ENCODE data around the gene UBXN1.
A peak's percentile ranks its signal among the peaks of the same experiment; 100 is the strongest.

The UBXN1 gene

DNA sequence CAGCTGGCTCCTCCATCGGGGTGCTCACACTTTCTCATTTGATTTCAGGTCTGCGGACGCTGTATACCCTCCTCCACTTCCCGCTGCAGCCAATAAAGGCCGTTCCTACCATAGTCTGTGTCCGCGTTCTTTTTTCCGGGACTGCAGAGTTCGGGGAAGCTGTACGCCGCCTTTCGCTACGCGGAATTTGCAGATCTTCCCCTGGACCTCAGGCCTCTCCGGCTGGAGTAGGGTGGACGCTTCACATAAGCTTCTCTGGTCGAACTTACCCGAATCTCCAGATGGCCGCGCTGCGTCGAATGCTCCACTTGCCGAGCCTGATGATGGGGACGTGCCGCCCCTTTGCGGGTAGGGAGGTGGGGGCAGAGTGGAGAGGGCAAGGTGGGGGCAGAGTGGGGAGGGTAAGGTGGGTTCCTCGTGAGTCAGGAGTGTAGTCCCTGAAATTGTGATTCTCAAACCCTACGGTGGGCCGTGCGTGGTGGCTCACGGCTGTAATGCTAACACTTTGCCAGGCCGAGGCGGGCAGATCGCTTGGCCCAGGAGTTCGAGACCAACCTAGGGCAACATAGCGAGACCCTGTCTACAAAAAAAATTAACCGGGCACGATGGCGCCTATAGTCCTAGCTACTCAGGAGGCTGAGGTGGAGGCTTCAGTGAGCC lies 13.1 kb downstream of the UBXN1 start:
- peak overlapping the region; percentile 72 for H3K4me3 ChIP-seq (replicated peaks; ENCODE audit: insufficient read depth, low read length)
- peak; percentile 54 to 75 for DNase-seq (ENCODE audit: low read depth in 1 of 2, low spot score in 1 of 2)
- no peaks in the 10 kb centered on the region for H3K27me3 ChIP-seq (ENCODE audit: insufficient read depth, poor library complexity, severe bottlenecking)
- H3K27ac ChIP-seq (replicated peaks), result peak overlapping the region; percentile 78
- TF ChIP-seq, protein P1, sequence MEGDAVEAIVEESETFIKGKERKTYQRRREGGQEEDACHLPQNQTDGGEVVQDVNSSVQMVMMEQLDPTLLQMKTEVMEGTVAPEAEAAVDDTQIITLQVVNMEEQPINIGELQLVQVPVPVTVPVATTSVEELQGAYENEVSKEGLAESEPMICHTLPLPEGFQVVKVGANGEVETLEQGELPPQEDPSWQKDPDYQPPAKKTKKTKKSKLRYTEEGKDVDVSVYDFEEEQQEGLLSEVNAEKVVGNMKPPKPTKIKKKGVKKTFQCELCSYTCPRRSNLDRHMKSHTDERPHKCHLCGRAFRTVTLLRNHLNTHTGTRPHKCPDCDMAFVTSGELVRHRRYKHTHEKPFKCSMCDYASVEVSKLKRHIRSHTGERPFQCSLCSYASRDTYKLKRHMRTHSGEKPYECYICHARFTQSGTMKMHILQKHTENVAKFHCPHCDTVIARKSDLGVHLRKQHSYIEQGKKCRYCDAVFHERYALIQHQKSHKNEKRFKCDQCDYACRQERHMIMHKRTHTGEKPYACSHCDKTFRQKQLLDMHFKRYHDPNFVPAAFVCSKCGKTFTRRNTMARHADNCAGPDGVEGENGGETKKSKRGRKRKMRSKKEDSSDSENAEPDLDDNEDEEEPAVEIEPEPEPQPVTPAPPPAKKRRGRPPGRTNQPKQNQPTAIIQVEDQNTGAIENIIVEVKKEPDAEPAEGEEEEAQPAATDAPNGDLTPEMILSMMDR (IDR thresholded peaks at IDR 0.05; ENCODE audit: insufficient read depth, low read length), result no peak
- peak; percentile 64; the same call in 1 of the 2 replicates for TF ChIP-seq POLR2AphosphoS5 (IDR thresholded peaks at IDR 0.05; ENCODE audit: low read depth)

DNA sequence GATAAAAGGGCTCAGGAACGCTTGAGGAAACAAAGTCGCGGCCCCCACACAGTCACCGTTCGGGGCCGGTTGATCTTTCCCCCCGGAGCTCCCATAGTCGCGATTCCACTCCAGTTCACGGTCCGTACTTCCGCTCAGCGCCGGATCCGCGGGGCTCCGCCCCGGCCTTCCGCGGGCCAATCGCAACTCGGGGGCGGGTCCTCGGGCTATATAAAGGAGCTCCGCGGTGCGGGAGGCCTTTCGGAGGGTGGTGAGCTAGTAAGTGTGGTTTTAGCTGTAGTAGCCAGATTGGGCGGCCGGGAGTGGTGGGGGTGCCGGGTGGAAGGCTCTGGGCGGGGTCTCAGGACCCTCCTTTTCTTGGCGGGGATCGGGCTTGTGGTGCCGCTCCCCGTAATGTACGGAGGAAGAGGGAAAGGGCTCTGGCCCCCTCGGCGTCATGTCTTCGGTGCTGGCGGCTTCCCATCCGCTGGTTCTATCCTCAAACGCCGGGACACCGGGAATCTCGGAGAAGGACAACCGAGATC lies 13.7 kb downstream of the UBXN1 start, which contains the start of the genes C11orf98 and CSKMT:
C11orf98 (minus strand) TSS at position 136 of the 524 bp plus-strand sequence; CDS start at position 95, 41 bp downstream.
CSKMT (plus strand) TSS at position 238 of the 524 bp plus-strand sequence. CDS start 568 bp downstream, outside the sequence.
- Histone ChIP-seq H3K4me3 (replicated peaks; ENCODE audit: insufficient read depth, low read length) (peak within 1 kb of the TSS; percentile 72), H3K27ac (replicated peaks) (peak within 1 kb of the TSS; percentile 78), H3K27me3 (ENCODE audit: insufficient read depth, poor library complexity, severe bottlenecking) (no peaks in the 10 kb centered on the region)
- TF ChIP-seq POLR2AphosphoS5 (IDR thresholded peaks at IDR 0.05; ENCODE audit: low read depth), result peak; percentile 99
- TF ChIP-seq SPI1 (IDR thresholded peaks at IDR 0.05; ENCODE audit: borderline replicate concordance, low read depth), result peak; percentile 58; the same call in 1 of the 2 replicates
- TF ChIP-seq, protein P1 (IDR thresholded peaks at IDR 0.05; ENCODE audit: insufficient read depth, low read length), result no peak
- peak; percentile 64; the same call in 1 of the 2 replicates for TF ChIP-seq GABPA (IDR thresholded peaks at IDR 0.05; ENCODE audit: low read depth)
- TF ChIP-seq, protein P2, sequence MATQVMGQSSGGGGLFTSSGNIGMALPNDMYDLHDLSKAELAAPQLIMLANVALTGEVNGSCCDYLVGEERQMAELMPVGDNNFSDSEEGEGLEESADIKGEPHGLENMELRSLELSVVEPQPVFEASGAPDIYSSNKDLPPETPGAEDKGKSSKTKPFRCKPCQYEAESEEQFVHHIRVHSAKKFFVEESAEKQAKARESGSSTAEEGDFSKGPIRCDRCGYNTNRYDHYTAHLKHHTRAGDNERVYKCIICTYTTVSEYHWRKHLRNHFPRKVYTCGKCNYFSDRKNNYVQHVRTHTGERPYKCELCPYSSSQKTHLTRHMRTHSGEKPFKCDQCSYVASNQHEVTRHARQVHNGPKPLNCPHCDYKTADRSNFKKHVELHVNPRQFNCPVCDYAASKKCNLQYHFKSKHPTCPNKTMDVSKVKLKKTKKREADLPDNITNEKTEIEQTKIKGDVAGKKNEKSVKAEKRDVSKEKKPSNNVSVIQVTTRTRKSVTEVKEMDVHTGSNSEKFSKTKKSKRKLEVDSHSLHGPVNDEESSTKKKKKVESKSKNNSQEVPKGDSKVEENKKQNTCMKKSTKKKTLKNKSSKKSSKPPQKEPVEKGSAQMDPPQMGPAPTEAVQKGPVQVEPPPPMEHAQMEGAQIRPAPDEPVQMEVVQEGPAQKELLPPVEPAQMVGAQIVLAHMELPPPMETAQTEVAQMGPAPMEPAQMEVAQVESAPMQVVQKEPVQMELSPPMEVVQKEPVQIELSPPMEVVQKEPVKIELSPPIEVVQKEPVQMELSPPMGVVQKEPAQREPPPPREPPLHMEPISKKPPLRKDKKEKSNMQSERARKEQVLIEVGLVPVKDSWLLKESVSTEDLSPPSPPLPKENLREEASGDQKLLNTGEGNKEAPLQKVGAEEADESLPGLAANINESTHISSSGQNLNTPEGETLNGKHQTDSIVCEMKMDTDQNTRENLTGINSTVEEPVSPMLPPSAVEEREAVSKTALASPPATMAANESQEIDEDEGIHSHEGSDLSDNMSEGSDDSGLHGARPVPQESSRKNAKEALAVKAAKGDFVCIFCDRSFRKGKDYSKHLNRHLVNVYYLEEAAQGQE (IDR thresholded peaks at IDR 0.05; ENCODE audit: insufficient replicate concordance, low read depth), result peak; percentile 77
- DNase-seq (ENCODE audit: low read depth in 1 of 2, low spot score in 1 of 2), result peak; percentile 90 to 96

DNA sequence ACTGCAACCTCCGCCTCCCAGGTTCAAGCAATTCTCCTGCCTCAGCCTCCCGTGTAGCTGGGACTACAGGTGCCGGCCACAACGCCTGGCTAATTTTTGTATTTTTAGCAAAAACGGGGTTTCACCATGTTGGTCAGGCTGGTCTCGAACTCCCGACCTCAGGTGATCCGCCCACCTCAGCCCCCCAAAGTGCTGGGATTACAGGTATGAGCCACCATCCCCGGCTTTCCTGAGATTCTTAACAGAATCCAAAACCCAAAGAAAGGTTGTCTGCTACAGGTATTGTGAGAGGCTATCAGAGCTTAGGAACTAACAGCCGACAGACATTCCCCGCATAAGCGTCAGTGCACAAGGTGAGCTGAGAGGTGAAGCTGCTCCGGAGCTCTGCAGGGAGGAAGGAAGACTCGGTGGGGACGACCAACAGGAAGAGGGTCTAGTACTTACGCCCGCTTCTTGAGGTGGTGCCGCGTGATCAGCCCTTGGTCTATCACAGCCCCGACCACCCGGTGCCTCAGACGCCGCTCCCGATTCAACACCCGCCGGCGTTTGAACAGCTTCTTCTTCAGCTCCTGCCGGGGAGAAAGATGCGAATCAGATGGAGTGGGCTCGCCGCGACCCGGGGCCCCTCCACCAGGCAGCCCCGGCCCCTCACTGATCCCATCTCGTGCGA lies 14.3 kb downstream of the UBXN1 start:
- Histone ChIP-seq H3K27me3 (ENCODE audit: insufficient read depth, poor library complexity, severe bottlenecking) (no peaks in the 10 kb centered on the region), H3K27ac (replicated peaks) (peak overlapping the region; percentile 78), H3K4me3 (replicated peaks; ENCODE audit: insufficient read depth, low read length) (peak overlapping the region; percentile 72)
- DNase-seq (ENCODE audit: low read depth in 1 of 2, low spot score in 1 of 2), result peak in 1 of 2 experiments; percentile 53
- no peak for TF ChIP-seq GABPA (IDR thresholded peaks at IDR 0.05; ENCODE audit: low read depth)
- no peak for TF ChIP-seq SPI1 (IDR thresholded peaks at IDR 0.05; ENCODE audit: borderline replicate concordance, low read depth)
- TF ChIP-seq POLR2AphosphoS5 (IDR thresholded peaks at IDR 0.05; ENCODE audit: low read depth), result no peak
- TF ChIP-seq, protein P1 (IDR thresholded peaks at IDR 0.05; ENCODE audit: insufficient read depth, low read length), result no peak
- TF ChIP-seq, protein P2 (IDR thresholded peaks at IDR 0.05; ENCODE audit: insufficient replicate concordance, low read depth), result no peak
